NCI-H2107 (cell line): ENCODE measurements around the gene ZNF24.

ENCODE experiments used
- DNase-seq: peaks from one replicate; lab custom pipeline; 2025; lab: John Stamatoyannopoulos, UW

The ZNF24 gene

DNA sequence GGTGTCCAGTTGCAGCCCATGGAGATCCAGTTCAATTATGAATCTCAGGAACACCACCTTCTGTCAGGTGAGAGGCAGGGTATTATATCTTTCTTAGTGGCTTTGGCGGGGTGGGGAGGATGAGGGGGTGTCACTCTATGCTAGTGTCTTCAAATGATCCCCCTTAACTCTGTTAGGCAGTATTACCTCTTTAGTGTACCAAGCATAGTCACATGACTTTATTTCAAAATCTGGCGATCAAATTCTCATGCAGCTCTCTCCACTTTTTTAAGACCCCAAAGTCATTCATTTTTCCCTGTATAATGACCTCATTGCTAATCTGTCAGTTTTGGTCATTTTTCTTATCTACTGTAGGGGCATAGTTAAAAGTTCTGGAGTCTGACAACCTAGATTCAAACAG lies 53.1 kb downstream of the ZNF24 start:
- DNase-seq, result no peak

GRCh38 chr18:35290094-35290735 lies 54.0 kb downstream of the ZNF24 start, which contains the start of gene ZSCAN30:
Gene ZSCAN30 (minus strand): TSS chr18:35290229. CDS start chr18:35264352, 25,877 bp downstream.
- peak; percentile 92 for DNase-seq

GRCh38 chr18:35289727-35290093 lies 54.5 kb downstream of the ZNF24 start:
- DNase-seq, result no peak

DNA sequence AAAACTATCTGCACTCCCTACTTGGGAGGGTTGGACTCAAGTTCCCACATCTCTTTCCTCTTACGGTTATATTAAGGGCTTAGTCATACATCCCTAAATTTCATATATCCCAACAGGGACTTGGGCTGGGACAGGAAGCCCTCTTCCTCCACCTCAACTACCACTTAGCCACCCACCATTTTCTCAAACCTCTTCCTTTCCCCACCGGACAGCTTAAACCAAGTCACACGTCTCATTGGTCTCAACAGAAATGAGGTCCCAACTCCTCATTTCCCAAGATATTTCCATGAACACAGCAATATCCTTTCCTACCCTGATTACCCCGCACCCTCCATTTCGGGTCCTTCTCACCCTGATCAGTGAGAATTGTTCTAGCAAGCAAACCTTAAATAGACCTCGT lies 54.9 kb downstream of the ZNF24 start:
- no peak for DNase-seq

- DNase-seq, result no peak
These were observed 59.4 kb downstream of the ZNF24 start for GRCh38 chr18:35284841-35285240.

DNA sequence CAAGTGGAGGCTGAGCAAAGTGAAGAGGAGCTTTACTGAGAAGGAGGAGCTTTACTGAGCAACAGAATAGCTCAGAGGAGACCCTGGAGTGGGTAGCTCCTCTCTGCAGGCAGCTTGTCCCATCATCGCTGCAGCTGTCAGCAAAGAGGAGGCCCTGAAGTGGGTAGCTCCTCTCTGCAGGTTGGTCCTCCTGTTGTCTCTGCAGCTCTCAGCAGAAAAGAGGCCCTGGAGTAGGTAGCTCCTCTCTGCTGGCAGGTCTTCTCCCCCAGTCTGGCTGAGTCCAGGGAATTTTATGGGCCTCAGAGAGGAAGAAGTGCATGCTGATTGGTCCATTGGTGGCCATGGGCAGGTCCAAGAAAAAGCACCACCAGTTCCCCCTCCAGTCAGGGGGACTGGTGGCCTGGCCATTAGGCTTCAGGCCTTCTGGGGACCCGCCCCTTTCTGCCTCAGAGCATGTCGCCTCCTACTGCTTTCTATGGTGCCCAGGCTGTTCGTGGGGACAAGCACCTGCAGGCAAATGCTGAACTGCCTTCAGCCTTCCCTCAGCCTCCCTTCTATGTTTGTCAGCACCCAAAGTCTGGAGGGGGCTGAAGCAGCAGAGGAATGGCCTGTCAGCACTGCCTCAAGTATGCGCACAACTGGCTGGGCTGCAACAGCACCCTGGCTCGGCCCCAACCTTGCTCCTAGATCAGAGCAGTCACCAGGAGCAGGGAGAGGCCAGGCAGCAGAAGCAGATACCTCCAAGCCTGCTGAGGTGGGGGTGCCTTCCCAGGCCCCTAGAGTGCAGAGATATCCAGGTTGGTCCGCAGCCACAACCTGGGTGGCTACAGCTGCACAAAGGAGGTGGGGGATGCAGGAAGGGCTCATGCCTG lies 60.1 kb downstream of the ZNF24 start:
- no peak for DNase-seq

- DNase-seq, result no peak
These were observed 61.9 kb downstream of the ZNF24 start for GRCh38 chr18:35282353-35282752.
